ENCODE data around the gene B4GALNT1.
A peak's percentile ranks its signal among the peaks of the same experiment; 100 is the strongest.
"Not testable (repeated sequence)": the region's sequence is repeated elsewhere in the genome, so short reads cannot be mapped to it uniquely, and the experiment has no call there.

B4GALNT1 gene

DNA sequence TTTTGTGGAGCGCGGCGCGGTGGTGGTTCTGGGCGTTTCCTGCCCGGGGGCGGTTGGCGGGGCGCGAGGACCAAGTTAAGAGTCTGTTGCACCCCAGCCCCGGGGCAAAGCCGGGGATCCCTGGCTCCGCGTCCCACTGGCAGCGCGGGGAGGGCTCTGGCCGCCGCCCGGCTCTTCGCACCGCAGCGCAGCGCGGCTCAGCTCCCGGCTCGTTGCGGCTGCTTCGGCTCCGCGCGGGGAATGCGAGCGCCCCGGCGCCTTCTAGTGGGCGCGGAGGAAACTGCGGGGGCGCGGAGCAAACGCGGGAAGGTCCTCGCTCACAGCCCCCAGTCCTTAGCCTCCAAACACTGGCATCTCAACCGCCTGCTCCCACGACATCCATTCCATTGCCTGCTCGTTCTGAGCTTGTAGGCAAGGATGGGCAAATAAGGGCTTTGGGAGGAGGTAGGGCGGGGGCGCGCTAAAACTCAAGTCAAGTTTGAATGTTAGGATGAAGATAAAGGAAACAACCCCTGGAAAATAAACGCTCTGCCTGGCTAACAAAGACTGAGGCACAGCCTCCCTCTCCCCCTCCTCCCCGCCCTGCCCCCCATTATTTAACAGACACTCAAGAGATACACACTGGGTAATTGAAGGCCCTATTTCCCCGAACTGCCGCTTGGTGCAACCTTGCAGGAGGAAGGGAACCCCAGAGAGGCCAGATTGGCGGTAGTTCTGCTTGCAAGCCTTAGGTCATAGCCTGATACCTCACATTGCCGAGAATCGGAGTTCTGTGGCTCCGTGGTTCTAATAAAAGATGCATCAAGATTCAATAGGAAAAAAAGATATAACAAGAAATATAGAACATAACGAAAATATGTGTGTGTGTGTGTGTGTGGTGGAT lies at the start of gene B4GALNT1:
B4GALNT1 (minus strand) TSS at position 244 of the 883 bp plus-strand sequence. CDS start 1,069 bp downstream, outside the sequence.
- peak; percentile 86 for DNase-seq

DNA sequence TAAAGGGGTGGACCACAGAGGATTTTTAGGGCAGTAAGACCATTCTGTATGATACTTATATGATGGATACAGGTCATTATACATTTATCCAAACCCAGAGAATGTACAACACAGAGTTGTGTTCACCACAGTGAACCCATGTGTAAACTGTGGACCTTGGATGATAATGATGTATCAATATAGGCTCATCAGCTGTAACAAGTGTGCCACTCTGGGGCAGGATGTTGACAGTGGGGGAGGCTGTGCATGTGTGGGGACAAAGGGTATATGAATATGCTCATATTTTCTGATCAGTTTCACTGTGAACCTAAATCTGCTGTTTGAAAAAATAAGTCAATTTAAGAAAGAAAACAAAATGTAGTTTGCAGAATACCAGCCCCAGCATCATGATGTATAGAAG lies 46.7 kb upstream of the B4GALNT1 start:
- DNase-seq, result no peak

DNA sequence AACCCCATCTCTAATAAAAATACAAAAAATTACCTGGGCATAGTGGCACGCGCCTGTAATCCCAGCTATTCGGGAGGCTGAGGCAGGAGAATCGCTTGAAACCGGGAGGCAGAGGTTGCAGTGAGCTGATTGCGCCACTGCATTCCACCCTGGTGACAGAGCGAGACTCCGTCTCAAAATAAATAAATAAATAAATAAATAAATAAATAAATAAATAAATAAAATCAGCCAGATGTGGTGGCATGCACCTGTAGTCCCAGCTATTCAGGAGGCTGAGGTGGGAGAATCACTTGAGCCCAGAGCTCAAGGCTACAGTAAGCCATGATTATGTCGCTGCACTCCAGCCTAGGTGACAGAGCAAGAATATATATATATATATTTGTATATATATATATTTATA lies 44.9 kb upstream of the B4GALNT1 start:
- not testable (repeated sequence) for DNase-seq

GRCh38 chr12:57674691-57675090 lies 41.7 kb upstream of the B4GALNT1 start:
- DNase-seq, result no peak

DNA sequence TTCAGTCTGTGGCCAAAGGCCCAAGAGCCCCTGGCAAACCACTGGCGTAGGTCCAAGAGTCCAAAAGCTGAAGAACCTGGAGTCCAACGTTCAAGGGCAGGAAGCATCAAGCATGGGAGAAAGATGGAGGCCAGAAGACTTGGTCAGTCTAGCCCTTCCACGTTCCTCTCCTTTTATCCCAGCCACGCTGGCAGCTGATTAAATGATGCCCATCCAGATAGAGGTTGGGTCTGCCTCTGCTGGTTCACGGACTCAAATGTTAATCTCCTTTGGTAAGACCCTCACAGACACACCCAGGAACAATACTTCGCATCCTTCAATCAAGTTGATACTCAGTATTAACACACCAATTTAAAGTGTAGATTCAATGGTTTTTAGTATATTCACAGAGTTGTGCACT lies 39.8 kb upstream of the B4GALNT1 start:
- DNase-seq, result no peak

DNA sequence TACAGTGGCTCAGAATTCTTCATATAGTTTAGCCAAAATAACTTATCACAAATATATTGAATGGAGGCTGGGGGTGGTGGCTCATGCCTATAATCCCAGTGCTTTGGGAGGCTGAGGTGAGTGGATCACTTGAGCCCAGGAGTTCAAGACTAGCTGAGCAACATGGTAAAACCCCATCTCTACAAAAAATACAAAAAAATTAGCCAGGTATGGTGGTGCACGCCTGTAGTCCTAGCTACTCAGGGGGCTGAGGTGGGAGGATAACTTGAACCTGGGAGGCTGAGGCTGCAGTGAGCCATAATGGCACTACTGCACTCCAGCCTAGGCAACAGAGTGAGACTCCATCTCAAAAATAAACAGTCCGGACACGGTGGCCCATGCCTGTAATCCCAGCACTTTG lies 38.8 kb upstream of the B4GALNT1 start:
- DNase-seq, result not testable (repeated sequence)

DNA sequence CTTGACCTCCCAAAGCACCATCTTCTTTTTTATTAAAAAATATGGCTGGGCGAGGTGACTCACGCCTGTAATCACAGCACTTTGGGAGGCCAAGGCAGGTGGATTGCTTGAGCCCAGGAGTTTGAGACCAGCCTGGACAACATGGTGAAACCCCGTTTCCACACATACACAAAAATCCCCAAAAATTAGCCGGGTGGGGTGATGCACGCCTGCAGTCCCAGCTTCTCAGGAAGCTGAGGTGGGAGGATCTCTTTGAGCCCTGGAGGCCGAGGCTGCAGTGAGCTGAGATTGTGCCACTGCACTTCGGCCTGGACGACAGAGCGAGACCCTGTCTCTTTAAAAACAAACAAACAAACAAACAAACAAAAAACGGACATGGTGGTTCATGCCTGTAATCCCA lies 36.7 kb upstream of the B4GALNT1 start:
- DNase-seq, result not testable (repeated sequence)

DNA sequence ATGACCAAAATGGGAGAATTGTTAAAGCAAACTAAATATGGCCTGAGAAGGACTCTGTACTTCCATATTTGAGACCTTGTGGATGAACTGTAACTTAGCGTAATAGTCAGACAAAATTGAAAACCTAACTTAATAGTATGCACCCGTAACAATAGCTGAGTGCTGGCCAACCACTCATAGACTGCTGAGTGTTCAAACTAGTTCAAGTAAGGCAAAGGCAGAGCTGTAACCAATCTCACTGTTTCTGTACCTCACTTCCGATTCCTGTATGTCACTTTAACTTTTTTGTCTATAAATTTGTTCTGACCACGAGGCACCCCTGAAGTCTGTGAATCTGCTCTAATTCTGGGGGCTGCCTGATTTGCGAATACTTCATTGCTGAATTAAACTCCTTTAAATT lies 33.9 kb upstream of the B4GALNT1 start:
- no peak for DNase-seq

GRCh38 chr12:57665066-57665820 lies 32.2 kb upstream of the B4GALNT1 start:
- not testable (repeated sequence) for DNase-seq

GRCh38 chr12:57661376-57661775 lies 28.4 kb upstream of the B4GALNT1 start:
- no peak for DNase-seq

DNA sequence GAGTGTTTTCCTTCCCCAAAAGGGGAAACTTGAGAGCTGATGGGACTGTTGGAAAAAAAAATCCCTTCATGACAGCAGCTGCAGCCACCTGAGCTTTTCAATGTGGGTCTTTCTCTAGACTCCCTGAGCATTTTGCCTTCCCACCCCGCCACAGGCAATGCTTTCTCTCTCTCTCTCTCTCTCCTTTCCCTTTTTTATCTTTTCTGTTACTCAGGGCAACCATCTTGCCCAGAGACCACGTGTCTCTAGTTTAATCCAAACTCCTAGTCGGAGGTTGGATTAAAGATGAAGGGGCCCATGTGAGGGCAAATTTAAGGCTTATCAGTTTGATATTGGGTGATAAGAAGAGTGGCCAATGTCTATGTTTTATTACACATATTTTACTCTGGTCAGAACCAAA lies 25.9 kb upstream of the B4GALNT1 start:
- no peak for DNase-seq

- no peak for DNase-seq
Observed at GRCh38 chr12:57657744-57658143, 24.7 kb upstream of the B4GALNT1 start.

DNA sequence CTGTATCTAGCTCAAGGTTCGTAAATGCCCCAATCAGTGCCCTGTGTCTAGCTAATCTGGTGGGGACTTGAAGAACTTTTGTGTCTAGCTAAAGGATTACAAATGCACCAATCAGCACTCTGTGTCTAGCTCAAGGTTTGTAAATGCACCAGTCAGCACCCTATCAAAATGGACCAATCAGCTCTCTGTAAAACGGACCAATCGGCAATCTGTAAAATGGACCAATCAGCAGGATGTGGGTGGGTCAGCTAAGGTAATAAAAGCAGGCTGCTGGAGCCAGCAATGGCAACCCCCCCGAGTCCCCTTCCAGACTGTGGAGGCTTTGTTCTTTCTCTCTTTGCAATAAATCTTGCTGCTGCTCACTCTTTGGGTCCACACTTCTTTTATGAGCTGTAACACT lies 23.4 kb upstream of the B4GALNT1 start:
- DNase-seq, result not testable (repeated sequence)

- DNase-seq, result no peak
Observed at GRCh38 chr12:57655541-57656240, 22.7 kb upstream of the B4GALNT1 start.

- no peak for DNase-seq
Observed at GRCh38 chr12:57654042-57654441, 21.0 kb upstream of the B4GALNT1 start.

DNA sequence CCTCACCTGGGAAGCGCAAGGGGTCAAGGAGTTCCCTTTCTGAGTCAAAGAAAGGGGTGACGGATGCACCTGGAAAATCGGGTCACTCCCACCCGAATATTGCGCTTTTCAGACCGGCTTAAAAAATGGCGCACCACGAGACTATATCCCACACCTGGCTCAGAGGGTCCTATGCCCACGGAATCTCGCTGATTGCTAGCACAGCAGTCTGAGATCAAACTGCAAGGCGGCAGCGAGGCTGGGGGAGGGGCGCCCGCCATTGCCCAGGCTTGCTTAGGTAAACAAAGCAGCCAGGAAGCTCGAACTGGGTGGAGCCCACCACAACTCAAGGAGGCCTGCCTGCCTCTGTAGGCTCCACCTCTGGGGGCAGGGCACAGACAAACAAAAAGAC lies 13.7 kb upstream of the B4GALNT1 start:
- DNase-seq, result not testable (repeated sequence)

GRCh38 chr12:57645990-57646658 lies 13.1 kb upstream of the B4GALNT1 start:
- not testable (repeated sequence) for DNase-seq

DNA sequence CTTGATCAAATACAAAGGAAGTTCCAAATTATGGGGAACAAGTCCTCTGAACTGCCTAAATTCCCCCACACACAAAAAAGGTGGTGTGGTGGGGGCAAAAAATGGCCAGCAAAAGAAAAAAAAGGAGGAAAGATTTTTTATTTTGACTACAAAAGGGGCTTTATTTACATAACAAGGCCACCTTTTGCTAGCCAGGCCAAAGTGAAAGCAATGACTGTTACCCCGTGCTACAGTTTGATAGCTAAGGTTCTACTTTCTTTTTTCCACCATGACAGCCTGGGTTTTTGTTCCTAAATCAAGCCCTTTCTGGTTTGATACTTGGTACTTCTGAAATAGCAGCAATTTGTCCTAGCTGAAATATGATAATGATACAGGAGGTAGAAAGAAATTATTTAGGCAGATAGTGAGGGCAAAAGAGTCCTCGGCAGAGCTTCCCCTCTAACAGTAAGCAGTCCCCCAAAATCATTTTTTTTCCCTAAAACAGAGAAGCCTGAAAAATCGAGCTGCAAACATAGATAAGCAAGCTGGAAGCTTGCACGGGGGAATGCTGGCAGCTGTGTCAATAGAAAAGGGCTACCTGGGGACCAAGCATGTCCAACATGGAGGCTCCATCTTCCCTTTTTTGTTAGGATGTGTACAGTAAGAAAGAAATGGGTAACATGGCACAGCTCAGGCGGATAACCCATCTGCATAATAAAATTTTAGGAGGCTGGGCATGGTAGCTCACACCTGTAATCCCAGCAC lies 8.9 kb upstream of the B4GALNT1 start:
- DNase-seq, result no peak

DNA sequence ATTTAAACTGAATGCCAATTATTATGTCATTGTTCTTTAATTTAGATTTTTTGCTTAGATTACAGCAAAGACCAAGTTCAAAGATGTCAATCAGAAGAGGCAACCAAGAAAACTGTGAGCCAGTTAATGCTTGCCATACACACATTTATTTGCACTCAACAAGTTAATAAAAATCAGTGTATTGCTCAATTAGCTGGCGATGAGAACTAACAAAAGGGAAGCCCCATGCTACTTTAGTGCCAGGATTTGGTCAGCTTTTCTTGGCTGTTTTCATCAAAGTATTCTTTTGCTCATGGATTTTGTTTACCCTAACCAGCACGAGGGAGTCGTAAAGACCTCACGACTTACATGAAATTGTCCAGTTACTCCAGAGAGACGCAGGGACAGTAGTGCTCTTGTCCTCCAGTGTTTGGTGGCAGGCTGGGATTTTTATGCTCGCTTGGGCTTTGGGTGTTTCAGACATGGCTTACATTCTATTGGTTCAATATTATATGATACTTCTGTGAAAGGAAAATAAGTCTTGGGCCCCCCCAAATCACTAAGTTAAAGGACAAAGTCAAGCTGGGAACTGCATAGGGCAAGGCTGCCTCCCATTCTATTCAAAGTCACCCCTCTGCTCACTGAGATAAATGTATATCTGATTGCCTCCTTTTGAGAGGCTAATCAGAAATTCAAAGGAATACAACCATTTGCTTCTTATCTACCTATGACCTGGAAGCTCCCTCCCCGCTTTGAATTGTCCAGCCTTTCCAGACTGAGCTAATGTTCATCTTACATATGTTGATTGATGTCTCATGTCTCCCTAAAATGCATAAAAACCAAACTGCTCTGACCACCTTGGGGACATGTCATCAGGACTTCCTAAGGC lies 7.4 kb upstream of the B4GALNT1 start:
- no peak for DNase-seq

GRCh38 chr12:57638096-57638495 lies 5.1 kb upstream of the B4GALNT1 start:
- no peak for DNase-seq

DNA sequence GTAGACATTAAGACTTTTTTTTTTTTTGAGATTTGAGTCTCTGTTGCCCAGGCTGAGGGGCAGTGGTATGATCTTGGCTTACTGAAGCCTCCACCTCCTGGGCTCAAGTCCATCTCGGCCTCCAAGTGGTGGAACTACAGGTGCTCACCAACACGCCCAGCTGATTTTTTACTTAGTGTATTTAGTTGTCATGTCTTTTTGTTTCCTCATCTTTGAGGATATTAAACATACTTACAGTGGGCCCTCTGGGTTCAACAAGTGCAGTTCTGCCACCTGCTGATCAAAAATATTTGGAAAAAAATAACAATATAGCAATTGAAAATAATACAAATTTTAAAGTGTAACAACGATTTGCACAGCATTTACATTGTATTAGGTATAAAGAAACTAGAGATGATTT lies 4.4 kb upstream of the B4GALNT1 start:
- DNase-seq, result no peak

All from activated effector memory CD4-positive, alpha-beta T cell treated with anti-CD3 and anti-CD28 coated beads, Interleukin-2, amount 50 U/mL, for 16 hours (primary cell).